Neuron (in vitro differentiated cells): ENCODE results near the gene HLA-B.

Source experiments
- H2AFZ ChIP-seq: one replicate; pipeline ENCODE4 v1.6.1; 2013; ENCODE audit warnings: low read depth, mild to moderate bottlenecking, inconsistent platforms, low read length, moderate library complexity
- H3K27me3 ChIP-seq: one replicate; pipeline ENCODE4 v1.6.1; 2013; ENCODE audit warnings: low read length; ENCODE audit not compliant: insufficient read depth
- H3K36me3 ChIP-seq: one replicate; pipeline ENCODE4 v1.6.1; 2013; ENCODE audit warnings: low read length; ENCODE audit not compliant: insufficient read depth
- H3K4me1 ChIP-seq: one replicate; pipeline ENCODE4 v1.6.1; 2013; ENCODE audit warnings: low read length; ENCODE audit not compliant: insufficient read depth
- H3K4me3 ChIP-seq: 2 replicates; pipeline ENCODE4 v1.5.1; 2013; ENCODE audit warnings: mild to moderate bottlenecking, low read length, moderate library complexity
- H3K9me3 ChIP-seq: one replicate; pipeline ENCODE4 v1.6.1; 2013; ENCODE audit warnings: low read length

The HLA-B gene

GRCh38 chr6:31332637-31333602 is 24.1 kb downstream of the HLA-B start:
- no peak overlapping the region for H3K4me3 ChIP-seq
- H2AFZ ChIP-seq, result no peak overlapping the region
- H3K27me3 ChIP-seq, result no peaks in the 10 kb centered on the region
- no peaks in the 10 kb centered on the region for H3K36me3 ChIP-seq
- peaks cover 8% of the 10 kb centered on the region for H3K9me3 ChIP-seq
- H3K4me1 ChIP-seq, result no peaks in the 10 kb centered on the region

- Histone ChIP-seq H3K27me3 (no peaks in the 10 kb centered on the region), H2AFZ (no peak overlapping the region), H3K9me3 (no peaks in the 10 kb centered on the region), H3K4me1 (no peaks in the 10 kb centered on the region), H3K36me3 (no peaks in the 10 kb centered on the region), H3K4me3 (no peak overlapping the region)
Observed at GRCh38 chr6:31328355-31328960, 28.5 kb downstream of the HLA-B start.

DNA sequence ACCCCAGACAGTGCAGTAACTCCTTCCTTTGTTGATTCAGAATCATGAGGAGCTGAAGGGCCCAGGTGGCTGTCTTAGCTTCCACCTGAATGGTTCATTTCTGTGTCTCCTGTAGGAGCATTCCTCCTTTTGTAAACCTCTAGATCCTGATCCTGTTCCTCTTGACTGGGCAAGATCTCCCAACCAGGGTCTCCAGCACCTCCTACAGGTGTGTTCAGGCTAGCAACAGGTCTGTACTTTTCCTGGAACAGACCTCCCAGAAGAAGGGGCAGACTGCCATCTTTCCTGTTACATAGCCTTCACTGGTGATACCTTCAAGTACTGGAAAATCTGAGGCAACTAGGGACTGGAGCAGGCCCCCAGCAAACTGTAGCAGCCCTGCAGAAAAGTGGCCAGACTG is 35.2 kb downstream of the HLA-B start:
- Histone ChIP-seq H3K9me3 (no peaks in the 10 kb centered on the region), H3K27me3 (no peaks in the 10 kb centered on the region), H3K4me1 (no peaks in the 10 kb centered on the region)

GRCh38 chr6:31321005-31321707 is 35.8 kb downstream of the HLA-B start:
- Histone ChIP-seq H3K27me3 (no peaks in the 10 kb centered on the region), H2AFZ (no peak overlapping the region), H3K9me3 (no peaks in the 10 kb centered on the region), H3K4me1 (peaks cover under 1% of the 10 kb centered on the region), H3K4me3 (no peak overlapping the region), H3K36me3 (no peaks in the 10 kb centered on the region)

More for the DNA sequence above, 35.2 kb downstream of the HLA-B start:
- Histone ChIP-seq H3K4me3 (no peak overlapping the region), H3K36me3 (no peaks in the 10 kb centered on the region), H2AFZ (no peak overlapping the region)

DNA sequence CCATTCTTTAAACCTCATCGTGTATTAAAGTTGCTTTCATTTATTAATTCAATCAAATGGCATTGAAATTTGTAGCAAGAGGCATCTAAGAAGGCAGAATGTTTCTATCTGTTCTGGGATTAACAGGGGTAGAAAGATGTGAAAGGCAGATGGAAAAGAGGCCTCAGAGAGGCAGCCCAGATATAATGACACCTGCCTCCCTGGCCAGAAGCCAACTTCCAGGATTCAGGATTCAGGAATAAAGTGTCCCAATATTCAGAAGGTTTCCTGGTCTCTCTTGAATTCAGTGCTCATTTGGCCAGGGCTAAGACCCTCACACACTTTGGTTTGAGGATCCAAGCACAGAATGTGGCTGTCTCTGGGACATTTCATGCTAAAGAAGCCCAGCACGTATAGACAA is 39.9 kb downstream of the HLA-B start:
- no peaks in the 10 kb centered on the region for H3K36me3 ChIP-seq
- H3K27me3 ChIP-seq, result no peaks in the 10 kb centered on the region
- peaks cover 23% of the 10 kb centered on the region for H3K4me1 ChIP-seq
- H3K9me3 ChIP-seq, result no peaks in the 10 kb centered on the region
- no peak overlapping the region for H3K4me3 ChIP-seq
- no peak overlapping the region for H2AFZ ChIP-seq

GRCh38 chr6:31309641-31310040 is 47.3 kb downstream of the HLA-B start:
- H3K4me3 ChIP-seq, result no peak overlapping the region
- peaks cover 3% of the 10 kb centered on the region for H3K9me3 ChIP-seq
- no peaks in the 10 kb centered on the region for H3K36me3 ChIP-seq
- H3K27me3 ChIP-seq, result no peaks in the 10 kb centered on the region
- peaks cover 10% of the 10 kb centered on the region for H3K4me1 ChIP-seq
- H2AFZ ChIP-seq, result no peak overlapping the region

GRCh38 chr6:31308845-31309175 is 48.2 kb downstream of the HLA-B start:
- H3K36me3 ChIP-seq, result no peaks in the 10 kb centered on the region
- H3K9me3 ChIP-seq, result peaks cover 3% of the 10 kb centered on the region
- H3K27me3 ChIP-seq, result no peaks in the 10 kb centered on the region
- H3K4me1 ChIP-seq, result peaks cover 1% of the 10 kb centered on the region
- no peak overlapping the region for H3K4me3 ChIP-seq
- H2AFZ ChIP-seq, result no peak overlapping the region

DNA sequence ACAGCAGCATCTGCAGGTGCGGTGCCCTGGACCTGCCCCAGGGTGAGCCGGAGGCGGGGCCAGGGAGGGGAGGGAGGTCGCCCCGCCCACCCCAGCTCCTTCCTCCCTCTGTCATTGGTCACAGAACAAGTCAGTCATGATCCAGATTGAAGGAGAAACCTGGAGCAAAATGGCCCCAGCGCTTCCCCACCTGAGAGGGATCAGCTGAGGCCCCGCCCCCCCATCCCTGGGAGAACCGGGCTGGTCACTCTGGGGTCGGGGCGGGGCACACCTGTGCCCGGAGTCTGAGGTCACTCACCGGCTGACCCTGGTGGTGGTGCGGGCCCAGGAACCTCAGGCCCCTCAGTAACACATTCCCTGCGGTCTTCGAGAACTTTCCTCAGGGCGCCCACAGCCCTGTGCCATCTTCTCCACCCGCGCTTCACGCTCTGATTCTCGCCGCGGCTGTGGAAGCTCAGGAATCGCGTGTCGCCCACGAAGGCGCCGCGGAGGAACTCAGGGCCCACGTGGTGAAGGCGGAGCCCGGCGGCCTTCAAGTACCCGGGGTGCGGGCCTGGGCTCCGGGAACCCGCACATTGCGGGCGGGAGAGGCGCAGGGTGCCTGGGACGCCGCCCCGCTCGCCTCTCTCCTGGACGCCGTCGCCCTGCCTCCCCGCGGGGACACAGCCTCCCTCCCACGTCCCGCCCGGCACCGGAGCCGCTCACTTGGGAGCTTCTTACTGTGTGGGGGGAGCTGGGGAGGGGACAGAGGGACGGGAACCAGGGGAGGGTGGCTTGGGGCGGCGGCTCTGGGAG is 48.7 kb downstream of the HLA-B start:
- Histone ChIP-seq H3K9me3 (peaks cover 3% of the 10 kb centered on the region), H3K4me1 (no peaks in the 10 kb centered on the region), H3K4me3 (no peak overlapping the region), H3K36me3 (no peaks in the 10 kb centered on the region), H3K27me3 (no peaks in the 10 kb centered on the region), H2AFZ (no peak overlapping the region)

DNA sequence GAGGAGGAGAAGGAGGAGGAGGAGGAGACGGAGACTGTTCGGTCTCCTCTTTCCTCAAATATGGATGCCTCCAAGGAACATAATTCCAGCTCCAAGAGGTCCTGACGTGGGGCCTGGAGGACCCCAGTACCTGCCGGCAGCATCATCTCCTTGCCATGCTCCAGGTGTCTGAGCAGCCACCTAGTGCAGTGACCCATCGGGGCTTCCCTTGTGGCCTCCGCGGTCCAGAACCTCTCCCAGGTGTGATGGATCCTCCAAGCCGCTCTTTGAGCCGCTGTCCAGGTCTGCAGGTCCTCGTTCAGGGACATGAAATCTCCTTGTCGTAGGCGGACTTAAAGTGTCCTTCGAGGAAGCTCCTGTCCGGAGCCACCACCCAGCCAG is 49.3 kb downstream of the HLA-B start:
- Histone ChIP-seq H3K36me3 (no peaks in the 10 kb centered on the region), H3K4me3 (no peak overlapping the region), H3K9me3 (peaks cover 3% of the 10 kb centered on the region), H3K4me1 (no peaks in the 10 kb centered on the region), H2AFZ (no peak overlapping the region), H3K27me3 (no peaks in the 10 kb centered on the region)

- no peaks in the 10 kb centered on the region for H3K4me1 ChIP-seq
- peaks cover 3% of the 10 kb centered on the region for H3K9me3 ChIP-seq
- no peak overlapping the region for H2AFZ ChIP-seq
- no peak overlapping the region for H3K4me3 ChIP-seq
- no peaks in the 10 kb centered on the region for H3K27me3 ChIP-seq
- no peaks in the 10 kb centered on the region for H3K36me3 ChIP-seq
Observed at GRCh38 chr6:31305703-31306219, 51.2 kb downstream of the HLA-B start.

DNA sequence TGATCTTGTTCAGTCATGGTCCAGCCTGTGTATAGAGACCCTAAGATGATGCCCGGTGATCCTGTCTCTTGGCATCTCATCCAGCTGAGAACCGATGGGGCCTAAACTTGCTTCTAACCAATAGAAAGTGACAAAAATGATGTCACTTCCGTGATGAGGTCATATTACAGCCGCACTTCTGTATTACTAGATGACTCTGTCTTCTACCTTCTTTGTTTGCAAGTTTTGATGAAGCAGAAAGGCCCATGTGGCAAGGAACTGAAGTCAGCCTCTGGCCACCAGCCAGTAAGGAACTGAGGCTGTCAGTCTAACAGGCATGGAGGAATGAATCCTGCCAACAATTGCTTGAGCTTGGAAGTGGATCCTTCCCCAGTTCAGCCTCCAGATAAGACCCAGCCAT is 52.3 kb downstream of the HLA-B start:
- Histone ChIP-seq H3K4me1 (no peaks in the 10 kb centered on the region), H3K4me3 (no peak overlapping the region), H3K27me3 (no peaks in the 10 kb centered on the region), H3K9me3 (peaks cover 3% of the 10 kb centered on the region), H2AFZ (no peak overlapping the region), H3K36me3 (no peaks in the 10 kb centered on the region)
